Gastrocnemius medialis (tissue), 4 donors: ENCODE results near the gene VGLL4.
"Not testable (repeated sequence)": the region's sequence is repeated elsewhere in the genome, so short reads cannot be mapped to it uniquely, and the experiment has no call there.

ENCODE experiments used
- POLR2A ChIP-seq, 2 donors: fragments of 450-650 bp; IDR thresholded peaks; one replicate each; pipeline ENCODE4 v1.6.1; 2017; ENCODE audit warnings: antibody characterized with exemption in 2 of 2, mild to moderate bottlenecking in 2 of 2, moderate library complexity in 2 of 2
- TF ChIP-seq, protein P1 (sequence below), 5 experiments: fragments of 450-650 bp in 3 of 5; fragments of 200-600 bp in 2 of 5; sonication (generic) in 2 of 5; IDR thresholded peaks in 4 of 5; conservative IDR thresholded peaks in 1 of 5; 1 replicate in 4 of 5; 2 replicates in 1 of 5; pipeline ENCODE4 v1.5.1; 2016 to 2019; ENCODE audit warnings: antibody characterized with exemption in 5 of 5, mild to moderate bottlenecking in 3 of 5, moderate library complexity in 3 of 5

DNA sequence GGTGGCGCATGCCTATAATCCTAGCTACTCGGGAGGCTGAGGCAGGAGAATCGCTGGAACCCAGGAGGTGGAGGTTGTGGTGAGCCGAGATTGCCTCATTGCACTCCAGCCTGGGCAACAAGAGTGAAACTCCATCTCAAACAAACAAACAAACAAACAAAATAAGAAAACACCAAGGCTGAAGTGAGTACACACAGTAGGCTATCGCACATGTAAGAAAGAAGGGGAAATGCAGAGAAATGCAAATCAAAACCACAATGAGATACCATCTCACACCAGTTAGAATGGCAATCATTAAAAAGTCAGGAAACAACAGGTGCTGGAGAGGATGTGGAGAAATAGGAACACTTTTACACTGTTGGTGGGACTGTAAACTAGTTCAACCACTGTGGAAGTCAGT lies 48.7 kb downstream of the VGLL4 start:
- TF ChIP-seq, protein P1, sequence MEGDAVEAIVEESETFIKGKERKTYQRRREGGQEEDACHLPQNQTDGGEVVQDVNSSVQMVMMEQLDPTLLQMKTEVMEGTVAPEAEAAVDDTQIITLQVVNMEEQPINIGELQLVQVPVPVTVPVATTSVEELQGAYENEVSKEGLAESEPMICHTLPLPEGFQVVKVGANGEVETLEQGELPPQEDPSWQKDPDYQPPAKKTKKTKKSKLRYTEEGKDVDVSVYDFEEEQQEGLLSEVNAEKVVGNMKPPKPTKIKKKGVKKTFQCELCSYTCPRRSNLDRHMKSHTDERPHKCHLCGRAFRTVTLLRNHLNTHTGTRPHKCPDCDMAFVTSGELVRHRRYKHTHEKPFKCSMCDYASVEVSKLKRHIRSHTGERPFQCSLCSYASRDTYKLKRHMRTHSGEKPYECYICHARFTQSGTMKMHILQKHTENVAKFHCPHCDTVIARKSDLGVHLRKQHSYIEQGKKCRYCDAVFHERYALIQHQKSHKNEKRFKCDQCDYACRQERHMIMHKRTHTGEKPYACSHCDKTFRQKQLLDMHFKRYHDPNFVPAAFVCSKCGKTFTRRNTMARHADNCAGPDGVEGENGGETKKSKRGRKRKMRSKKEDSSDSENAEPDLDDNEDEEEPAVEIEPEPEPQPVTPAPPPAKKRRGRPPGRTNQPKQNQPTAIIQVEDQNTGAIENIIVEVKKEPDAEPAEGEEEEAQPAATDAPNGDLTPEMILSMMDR (IDR thresholded peaks at IDR 0.05 in 4 of 5, conservative IDR thresholded peaks at IDR 0.05 in 1 of 5) = not testable (repeated sequence)
- not testable (repeated sequence) for TF ChIP-seq POLR2A (IDR thresholded peaks at IDR 0.05)
